GM21381 (cell line): ENCODE results near the gene ZNF860.
"Not testable (repeated sequence)": the region's sequence is repeated elsewhere in the genome, so short reads cannot be mapped to it uniquely, and the experiment has no call there.

Experiments
- ATAC-seq: cut with Tn5 transposase; IDR thresholded peaks from one replicate; pipeline ENCODE4 v1.9.1; 2021; ENCODE audit warnings: mild to moderate bottlenecking, moderate library complexity; ENCODE audit not compliant: unreplicated experiment

Gene ZNF860

GRCh38 chr3:31995026-31995425 is 13.5 kb downstream of the ZNF860 start:
- ATAC-seq = not testable (repeated sequence)

DNA sequence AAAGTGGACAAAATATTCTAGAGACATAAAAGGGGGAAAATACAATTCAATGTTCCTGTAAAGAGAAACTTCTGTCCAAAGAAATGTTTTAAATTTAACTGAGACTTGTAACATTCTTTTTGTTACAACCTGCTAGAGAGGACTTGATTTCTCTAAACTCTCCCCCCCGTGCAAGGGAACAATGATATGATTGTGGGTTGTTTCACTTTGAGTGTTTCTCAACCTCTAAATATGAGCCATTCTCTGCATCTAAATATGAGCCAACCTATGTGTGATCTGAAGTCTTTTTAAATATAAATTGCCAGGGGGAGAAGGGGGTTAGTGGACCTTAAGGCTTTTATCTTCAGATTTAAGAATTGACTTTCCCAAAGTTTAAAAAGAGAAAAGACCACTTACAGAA is 14.6 kb downstream of the ZNF860 start:
- ATAC-seq = no peak

GRCh38 chr3:31997500-31997899 is 15.9 kb downstream of the ZNF860 start:
- ATAC-seq = no peak

- no peak for ATAC-seq
Observed at GRCh38 chr3:31999907-32000439, 18.4 kb downstream of the ZNF860 start.

DNA sequence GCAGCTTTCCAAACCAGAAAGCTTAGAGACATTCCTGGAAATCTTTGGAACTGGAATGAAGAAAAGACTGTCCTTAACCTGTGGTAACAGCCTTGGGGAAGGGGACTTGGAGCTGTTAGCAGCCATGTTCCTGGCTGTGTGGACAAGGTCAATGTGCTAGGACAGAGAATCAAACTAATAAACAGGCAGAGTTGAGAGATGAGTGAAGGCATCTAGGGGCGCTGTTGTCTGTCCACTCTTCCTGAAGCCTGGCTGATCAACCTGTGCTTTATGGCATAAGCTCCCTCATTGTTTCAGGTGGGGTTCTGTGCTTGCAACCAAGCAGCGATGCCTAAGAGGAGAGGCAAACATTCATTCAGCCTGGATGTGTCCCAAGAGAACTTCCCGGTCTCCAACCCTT is 19.3 kb downstream of the ZNF860 start:
- ATAC-seq = no peak

- ATAC-seq = no peak
Observed at GRCh38 chr3:32002561-32003368, 21.2 kb downstream of the ZNF860 start.

- ATAC-seq = no peak
Observed at GRCh38 chr3:32003380-32003779, 21.8 kb downstream of the ZNF860 start.

- no peak for ATAC-seq
Observed at GRCh38 chr3:32004113-32004765, 22.7 kb downstream of the ZNF860 start.

- no peak for ATAC-seq
Observed at GRCh38 chr3:32009101-32009500, 27.6 kb downstream of the ZNF860 start.

DNA sequence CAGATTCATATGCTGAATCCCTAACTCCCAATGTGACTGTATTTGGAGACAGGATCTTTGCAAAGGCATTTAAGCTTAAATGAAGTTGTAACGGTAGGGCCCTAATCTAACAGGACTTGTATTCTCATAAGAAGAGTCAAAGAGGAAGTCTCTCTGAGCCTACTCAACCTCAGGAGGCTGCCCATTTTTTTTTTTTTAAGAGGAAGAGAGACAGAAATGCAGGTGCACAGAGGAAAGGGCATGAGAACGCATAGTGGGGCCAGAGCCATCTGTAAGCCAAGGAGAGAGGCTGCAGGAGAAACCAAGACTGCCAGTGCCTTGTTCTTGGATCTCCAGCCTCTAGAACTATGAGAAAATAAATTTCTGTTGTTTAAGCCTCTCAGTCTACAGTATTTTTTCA is 28.4 kb downstream of the ZNF860 start:
- ATAC-seq = no peak

- ATAC-seq = not testable (repeated sequence)
Observed at GRCh38 chr3:32010699-32011098, 29.1 kb downstream of the ZNF860 start.

GRCh38 chr3:32015638-32016037 is 34.1 kb downstream of the ZNF860 start:
- ATAC-seq = not testable (repeated sequence)

GRCh38 chr3:32017286-32017685 is 35.7 kb downstream of the ZNF860 start:
- ATAC-seq = no peak

GRCh38 chr3:32018757-32019564 is 37.4 kb downstream of the ZNF860 start:
- ATAC-seq = peak; percentile 48

- no peak for ATAC-seq
Observed at GRCh38 chr3:32021155-32021554, 39.6 kb downstream of the ZNF860 start.

DNA sequence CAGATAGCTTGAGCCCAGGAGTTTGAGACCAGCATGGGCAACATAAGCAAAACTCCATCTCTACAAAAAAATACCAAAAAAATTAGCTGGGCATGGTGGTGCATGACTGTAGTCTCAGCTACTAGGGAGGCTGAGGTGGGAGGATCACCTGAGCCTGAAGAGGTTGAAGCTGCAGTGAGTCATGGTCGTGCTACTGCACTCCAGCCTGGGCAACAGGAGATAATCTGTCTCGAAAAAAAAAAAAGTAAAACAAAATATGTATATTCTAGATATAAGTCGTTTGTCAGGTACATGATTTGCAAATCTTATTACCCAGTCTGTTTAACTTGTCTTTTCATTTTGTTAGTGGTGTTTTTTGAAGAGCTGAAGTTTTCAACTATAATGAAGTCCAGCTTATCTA is 40.2 kb downstream of the ZNF860 start:
- ATAC-seq = no peak

- ATAC-seq = no peak
Observed at GRCh38 chr3:32022947-32023346, 41.4 kb downstream of the ZNF860 start.

GRCh38 chr3:32026593-32026992 is 45.0 kb downstream of the ZNF860 start:
- ATAC-seq = no peak

- no peak for ATAC-seq
Observed at GRCh38 chr3:32037932-32038267, 56.4 kb downstream of the ZNF860 start.

GRCh38 chr3:32041316-32041715 is 59.8 kb downstream of the ZNF860 start:
- ATAC-seq = no peak
